Measurements from ENCODE around the gene IFT122. TPM values are rescaled to one million over a fixed set of nuclear protein-coding genes. Genes with fewer than 3 reads are reported as not detected.

The IFT122 gene
- total RNA-seq, 1 experiment from 2014 or later: 35.5 TPM

DNA sequence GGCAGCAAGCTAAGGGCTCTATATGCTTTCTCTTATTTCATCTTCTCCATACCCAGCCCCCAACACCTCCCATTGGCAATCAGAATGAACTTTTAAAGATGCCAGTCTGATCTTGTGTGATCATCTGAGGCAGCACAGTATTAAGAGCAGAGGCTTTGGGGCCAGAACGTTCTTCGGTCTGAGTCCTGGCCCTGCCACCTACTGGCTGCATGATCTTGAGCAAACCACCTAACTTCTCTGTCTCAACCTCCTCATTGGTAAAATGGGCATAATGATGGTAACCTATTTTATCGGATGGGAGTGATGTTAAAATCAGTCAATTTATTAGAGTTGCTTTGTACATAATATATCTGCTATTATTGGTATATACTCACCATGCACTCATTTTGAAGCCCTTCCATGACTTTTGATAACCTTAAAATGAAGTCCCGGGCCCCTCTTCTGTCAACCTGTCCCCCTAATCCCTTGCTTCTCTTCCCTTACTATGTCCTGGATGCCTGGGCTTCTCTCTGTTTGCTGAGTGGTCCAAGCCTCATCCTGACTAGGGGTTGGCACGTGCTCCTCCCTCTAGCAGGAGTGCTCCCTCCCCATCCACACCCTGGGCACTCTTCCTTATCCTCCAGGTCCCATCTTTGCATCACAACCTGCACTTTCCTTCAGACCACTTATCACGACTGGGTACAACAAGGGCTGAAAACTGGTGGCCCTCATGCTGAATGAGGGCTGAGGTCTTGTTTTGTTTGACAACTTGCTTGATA, 17.9 kb upstream of the IFT122 start:
- Mint-ChIP-seq H3K27me3 (ENCODE audit: unreplicated experiment) (peaks cover 19% of the 10 kb centered on the region), H3K9me3 (ENCODE audit: low read depth, unreplicated experiment) (no peaks in the 10 kb centered on the region), H3K4me1 (ENCODE audit: low read depth, unreplicated experiment) (no peaks in the 10 kb centered on the region), H3K36me3 (ENCODE audit: insufficient read depth, unreplicated experiment) (no peaks in the 10 kb centered on the region), H3K4me3 (ENCODE audit: low read depth, unreplicated experiment) (no peak overlapping the region), H3K27ac (ENCODE audit: unreplicated experiment) (no peak overlapping the region)
- no peak for DNase-seq
- CTCF ChIA-PET: interaction anchor here (1.0 to 1.1 kb wide), 2 partner anchors 39 to 452 kb away, joined by 3 to 9 read pairs; no protein-coding TSS in a partner anchor
- TF ChIP-seq, protein P1, sequence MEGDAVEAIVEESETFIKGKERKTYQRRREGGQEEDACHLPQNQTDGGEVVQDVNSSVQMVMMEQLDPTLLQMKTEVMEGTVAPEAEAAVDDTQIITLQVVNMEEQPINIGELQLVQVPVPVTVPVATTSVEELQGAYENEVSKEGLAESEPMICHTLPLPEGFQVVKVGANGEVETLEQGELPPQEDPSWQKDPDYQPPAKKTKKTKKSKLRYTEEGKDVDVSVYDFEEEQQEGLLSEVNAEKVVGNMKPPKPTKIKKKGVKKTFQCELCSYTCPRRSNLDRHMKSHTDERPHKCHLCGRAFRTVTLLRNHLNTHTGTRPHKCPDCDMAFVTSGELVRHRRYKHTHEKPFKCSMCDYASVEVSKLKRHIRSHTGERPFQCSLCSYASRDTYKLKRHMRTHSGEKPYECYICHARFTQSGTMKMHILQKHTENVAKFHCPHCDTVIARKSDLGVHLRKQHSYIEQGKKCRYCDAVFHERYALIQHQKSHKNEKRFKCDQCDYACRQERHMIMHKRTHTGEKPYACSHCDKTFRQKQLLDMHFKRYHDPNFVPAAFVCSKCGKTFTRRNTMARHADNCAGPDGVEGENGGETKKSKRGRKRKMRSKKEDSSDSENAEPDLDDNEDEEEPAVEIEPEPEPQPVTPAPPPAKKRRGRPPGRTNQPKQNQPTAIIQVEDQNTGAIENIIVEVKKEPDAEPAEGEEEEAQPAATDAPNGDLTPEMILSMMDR (IDR thresholded peaks at IDR 0.05; ENCODE audit: unreplicated experiment): peak; percentile 36
- BruUV-seq (replicated peaks): no TSS peak
- intact Hi-C loops (cut with micrococcal nuclease; ENCODE audit: unreplicated experiment): loop anchor here (1.0 kb wide), 1 partner anchor 39 kb away; no protein-coding TSS in a partner anchor

DNA sequence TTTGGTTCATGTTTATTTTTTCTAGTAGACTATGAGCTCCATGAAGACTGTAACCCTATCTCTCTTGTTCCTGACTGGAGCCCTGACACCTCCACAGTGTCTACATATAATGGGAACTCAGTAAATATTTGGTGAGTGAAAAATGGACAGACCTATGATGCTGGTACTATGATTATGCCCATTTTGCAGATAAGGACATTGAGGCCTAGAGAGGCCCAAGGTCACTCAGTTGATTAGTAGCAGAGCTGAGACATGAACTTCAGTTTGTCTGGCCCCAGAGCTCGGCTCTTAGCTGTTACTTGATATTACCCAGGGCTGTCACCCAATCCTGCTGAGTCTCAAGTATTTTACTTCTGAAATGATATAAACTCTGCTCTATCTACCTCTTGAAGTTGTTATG, 17.1 kb upstream of the IFT122 start:
- no peak overlapping the region for H3K4me3 Mint-ChIP-seq (ENCODE audit: low read depth, unreplicated experiment)
- no peaks in the 10 kb centered on the region for H3K36me3 Mint-ChIP-seq (ENCODE audit: insufficient read depth, unreplicated experiment)
- intact Hi-C loops (cut with micrococcal nuclease; ENCODE audit: unreplicated experiment): loop anchor here (1.0 kb wide), 1 partner anchor 40 kb away; no protein-coding TSS in a partner anchor
- CTCF ChIA-PET: interaction anchor here (1.0 kb wide), 2 partner anchors 11 to 39 kb away, joined by 3 to 9 read pairs; no protein-coding TSS in a partner anchor
- TF ChIP-seq, protein P1 (IDR thresholded peaks at IDR 0.05; ENCODE audit: unreplicated experiment): no peak
- H3K9me3 Mint-ChIP-seq (ENCODE audit: low read depth, unreplicated experiment): no peaks in the 10 kb centered on the region
- no TSS peak for BruUV-seq (replicated peaks)
- H3K27ac Mint-ChIP-seq (ENCODE audit: unreplicated experiment): no peak overlapping the region
- no peak for DNase-seq
- peaks cover 6% of the 10 kb centered on the region for H3K4me1 Mint-ChIP-seq (ENCODE audit: low read depth, unreplicated experiment)
- H3K27me3 Mint-ChIP-seq (ENCODE audit: unreplicated experiment): peaks cover 27% of the 10 kb centered on the region

DNA sequence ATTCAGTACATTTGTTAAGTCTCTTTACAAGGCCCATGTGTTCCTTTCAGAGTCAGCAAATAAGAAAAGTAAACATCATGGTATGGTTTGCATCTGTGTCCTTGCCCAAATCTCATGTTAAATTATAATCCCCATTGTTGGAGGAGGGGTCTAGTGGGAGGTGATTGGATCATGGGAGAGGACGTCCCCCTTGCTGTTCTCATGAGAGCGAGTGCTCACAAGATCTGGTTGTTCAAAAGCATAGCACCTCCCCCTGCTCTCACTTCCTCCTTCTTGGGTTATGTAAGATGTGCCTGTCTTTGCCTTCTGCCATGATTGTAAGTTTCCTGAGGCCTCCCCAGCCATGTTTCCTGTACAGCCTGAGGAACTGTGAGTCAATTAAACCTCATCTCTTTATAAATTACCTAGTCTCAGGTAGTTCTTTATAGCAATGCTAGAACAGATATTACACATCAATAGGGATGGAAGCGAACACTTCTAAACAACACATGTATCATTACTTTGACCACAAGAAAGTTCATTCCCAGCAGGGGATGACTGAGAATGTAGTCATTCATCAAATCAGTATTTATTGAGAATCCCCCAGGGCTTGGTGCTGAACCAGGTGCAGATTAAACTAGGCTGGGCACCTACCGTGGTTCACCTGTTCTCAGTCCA, 15.7 kb upstream of the IFT122 start:
- H3K9me3 Mint-ChIP-seq (ENCODE audit: low read depth, unreplicated experiment): no peaks in the 10 kb centered on the region
- no TSS peak for BruUV-seq (replicated peaks)
- no peak overlapping the region for H3K27ac Mint-ChIP-seq (ENCODE audit: unreplicated experiment)
- CTCF ChIA-PET: no interaction called here
- H3K4me1 Mint-ChIP-seq (ENCODE audit: low read depth, unreplicated experiment): peaks cover 10% of the 10 kb centered on the region
- H3K36me3 Mint-ChIP-seq (ENCODE audit: insufficient read depth, unreplicated experiment): peaks cover 13% of the 10 kb centered on the region
- intact Hi-C loops (cut with micrococcal nuclease; ENCODE audit: unreplicated experiment): no loop called here
- H3K27me3 Mint-ChIP-seq (ENCODE audit: unreplicated experiment): peaks cover 33% of the 10 kb centered on the region
- TF ChIP-seq, protein P1 (IDR thresholded peaks at IDR 0.05; ENCODE audit: unreplicated experiment): no peak
- H3K4me3 Mint-ChIP-seq (ENCODE audit: low read depth, unreplicated experiment): no peak overlapping the region
- DNase-seq: no peak

DNA sequence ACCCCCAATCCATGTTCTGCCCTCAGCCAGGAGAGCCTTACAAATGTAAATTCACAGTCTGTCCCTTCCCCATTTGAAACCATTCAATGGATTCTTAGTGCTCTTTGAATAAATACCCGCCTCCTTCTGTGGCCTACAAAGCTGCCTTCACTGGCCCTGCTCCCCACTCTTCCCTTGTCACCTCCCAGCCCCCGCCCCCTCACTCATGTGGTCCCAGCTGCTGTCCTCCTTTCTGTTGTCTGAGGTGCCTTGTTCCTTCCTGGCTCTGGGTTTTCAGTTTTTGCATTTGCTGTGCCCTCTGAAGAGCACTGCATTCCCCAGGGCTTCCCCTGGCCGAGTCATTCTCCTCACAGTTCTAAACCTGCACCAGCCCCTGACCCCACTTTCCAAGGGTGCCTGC, 14.8 kb upstream of the IFT122 start:
- H3K9me3 Mint-ChIP-seq (ENCODE audit: low read depth, unreplicated experiment): no peaks in the 10 kb centered on the region
- intact Hi-C loops (cut with micrococcal nuclease; ENCODE audit: unreplicated experiment): no loop called here
- no TSS peak for BruUV-seq (replicated peaks)
- no peak overlapping the region for H3K4me3 Mint-ChIP-seq (ENCODE audit: low read depth, unreplicated experiment)
- no peak overlapping the region for H3K27ac Mint-ChIP-seq (ENCODE audit: unreplicated experiment)
- TF ChIP-seq, protein P1 (IDR thresholded peaks at IDR 0.05; ENCODE audit: unreplicated experiment): no peak
- DNase-seq: no peak
- H3K36me3 Mint-ChIP-seq (ENCODE audit: insufficient read depth, unreplicated experiment): peaks cover 13% of the 10 kb centered on the region
- CTCF ChIA-PET: no interaction called here
- peaks cover 10% of the 10 kb centered on the region for H3K4me1 Mint-ChIP-seq (ENCODE audit: low read depth, unreplicated experiment)
- H3K27me3 Mint-ChIP-seq (ENCODE audit: unreplicated experiment): peaks cover 33% of the 10 kb centered on the region

Measured in Calu3 (cell line).